ENCODE results near the gene ICAM5.

DNA sequence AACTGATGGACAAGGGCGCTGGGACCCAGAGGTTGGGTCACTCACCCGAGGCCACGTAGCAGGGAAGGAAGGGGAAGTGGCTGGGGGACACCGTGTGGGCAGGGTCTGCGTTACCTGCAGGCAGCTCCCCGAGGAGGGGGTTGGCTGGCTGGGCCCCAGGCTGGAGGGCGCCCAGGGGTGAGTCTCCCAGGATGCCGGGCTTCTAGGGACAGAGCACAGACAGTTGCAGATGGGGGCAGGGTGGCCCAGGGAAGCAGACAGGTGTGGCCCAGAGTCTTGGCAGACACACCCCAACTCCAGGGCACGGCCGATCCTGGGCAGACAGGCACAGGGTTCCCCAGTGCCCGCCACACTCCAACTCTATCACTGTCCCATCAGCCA, 31.7 kb downstream of the ICAM5 start:
- TF ChIP-seq POLR2A (IDR thresholded peaks at IDR 0.05; ENCODE audit: low read depth, low read length) (no peak), TAF1 (IDR thresholded peaks at IDR 0.05; ENCODE audit: borderline replicate concordance, low read depth, low read length) (no peak), POLR2AphosphoS5 (IDR thresholded peaks at IDR 0.05; ENCODE audit: low read depth, low read length) (no peak)
